Measurements from ENCODE around the gene ANKMY1.

Gene ANKMY1

GRCh38 chr2:240433973-240434727, 123.6 kb downstream of the ANKMY1 start:
- H3K36me3 ChIP-seq (ENCODE audit: low read length), result no peaks in the 10 kb centered on the region
- H3K9ac ChIP-seq (ENCODE audit: low read length), result peak overlapping the region; percentile 91
- no peaks in the 10 kb centered on the region for H3K27me3 ChIP-seq (ENCODE audit: low read length)
- H3K4me2 ChIP-seq (ENCODE audit: low read depth, low read length, poor library complexity, severe bottlenecking), result peak overlapping the region; percentile 98
- H2AFZ ChIP-seq (ENCODE audit: low read depth, low read length, severe bottlenecking), result no peak overlapping the region
- H3K79me2 ChIP-seq (ENCODE audit: insufficient read depth, low read length), result no peaks in the 10 kb centered on the region
- no peaks in the 10 kb centered on the region for H4K20me1 ChIP-seq (ENCODE audit: low read depth, low read length)
- H3K9me3 ChIP-seq (ENCODE audit: insufficient read depth, low read length), result no peaks in the 10 kb centered on the region
- TF ChIP-seq CTCF (IDR thresholded peaks at IDR 0.05; ENCODE audit: insufficient read depth, low read length, poor library complexity, severe bottlenecking) (no peak), EZH2phosphoT487 (conservative IDR thresholded peaks at IDR 0.05; ENCODE audit: low read length) (no peak)
- peak overlapping the region; percentile 97 for H3K4me3 ChIP-seq (ENCODE audit: insufficient read depth, low read length, poor library complexity, severe bottlenecking)
- no peak overlapping the region for H3K27ac ChIP-seq (ENCODE audit: low read depth, low read length)
- no peaks in the 10 kb centered on the region for H3F3A ChIP-seq (ENCODE audit: insufficient read depth)
- no peaks in the 10 kb centered on the region for H3K9me2 ChIP-seq (replicated peaks; ENCODE audit: insufficient read depth, low read length)

DNA sequence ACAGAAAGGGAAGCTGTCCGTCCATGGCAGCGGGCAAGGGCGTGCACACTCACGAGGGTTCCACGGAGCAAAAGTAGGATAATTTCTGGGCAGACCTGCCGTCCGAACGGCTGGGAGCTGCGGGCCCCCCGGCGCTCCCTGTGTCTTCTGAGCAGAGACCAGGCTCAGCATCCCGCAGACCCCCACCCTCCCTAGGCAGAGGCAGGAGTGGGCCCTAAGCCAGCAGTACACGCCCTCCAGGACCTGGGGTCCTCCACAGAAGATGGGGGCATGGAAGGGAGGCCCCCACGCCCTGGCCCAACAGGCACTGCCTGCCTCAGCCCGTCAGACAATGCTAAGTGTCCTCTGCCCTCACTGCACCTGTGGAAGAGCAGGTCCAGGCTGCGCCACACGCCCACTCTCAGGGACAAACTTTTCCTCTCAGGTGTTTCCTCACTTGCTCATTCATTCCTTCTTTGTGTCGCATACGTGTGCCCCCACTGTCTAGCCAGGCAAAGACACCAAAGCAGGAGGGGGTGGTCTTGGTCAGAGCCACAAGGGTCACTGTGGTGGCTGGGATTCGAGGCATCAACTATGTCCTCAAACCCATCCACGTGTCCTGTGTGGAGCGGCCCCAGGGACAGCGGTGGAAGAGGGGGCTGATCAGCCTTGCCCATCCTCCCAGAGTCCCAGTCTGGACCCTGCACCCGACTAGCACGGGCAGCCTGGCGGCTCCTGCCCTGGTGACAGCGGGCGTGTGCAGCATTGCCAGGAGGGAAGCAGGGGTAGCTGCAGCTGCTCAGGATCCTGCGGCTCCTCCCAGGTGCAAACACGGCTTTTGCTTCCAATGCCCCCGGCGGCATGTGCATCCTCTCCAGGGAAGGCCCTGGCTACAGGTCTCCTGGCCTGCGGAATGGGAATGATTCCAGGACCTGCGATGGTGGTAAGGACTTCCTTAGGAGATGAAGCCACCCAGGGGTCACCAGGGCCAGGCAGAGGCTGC, 124.7 kb downstream of the ANKMY1 start:
- H3K9me3 ChIP-seq (ENCODE audit: insufficient read depth, low read length), result no peaks in the 10 kb centered on the region
- no peak overlapping the region for H3K4me2 ChIP-seq (ENCODE audit: low read depth, low read length, poor library complexity, severe bottlenecking)
- no peaks in the 10 kb centered on the region for H3K27me3 ChIP-seq (ENCODE audit: low read length)
- no peaks in the 10 kb centered on the region for H3K79me2 ChIP-seq (ENCODE audit: insufficient read depth, low read length)
- TF ChIP-seq CTCF (IDR thresholded peaks at IDR 0.05; ENCODE audit: insufficient read depth, low read length, poor library complexity, severe bottlenecking) (no peak), EZH2phosphoT487 (conservative IDR thresholded peaks at IDR 0.05; ENCODE audit: low read length) (no peak)
- H3K36me3 ChIP-seq (ENCODE audit: low read length), result no peaks in the 10 kb centered on the region
- H3K4me3 ChIP-seq (ENCODE audit: insufficient read depth, low read length, poor library complexity, severe bottlenecking), result no peak overlapping the region
- H2AFZ ChIP-seq (ENCODE audit: low read depth, low read length, severe bottlenecking), result no peak overlapping the region
- no peaks in the 10 kb centered on the region for H4K20me1 ChIP-seq (ENCODE audit: low read depth, low read length)
- no peaks in the 10 kb centered on the region for H3F3A ChIP-seq (ENCODE audit: insufficient read depth)
- no peak overlapping the region for H3K9ac ChIP-seq (ENCODE audit: low read length)
- H3K27ac ChIP-seq (ENCODE audit: low read depth, low read length), result no peak overlapping the region
- no peaks in the 10 kb centered on the region for H3K9me2 ChIP-seq (replicated peaks; ENCODE audit: insufficient read depth, low read length)

GRCh38 chr2:240432430-240432819, 125.4 kb downstream of the ANKMY1 start:
- Histone ChIP-seq H3K36me3 (ENCODE audit: low read length) (no peaks in the 10 kb centered on the region), H3K79me2 (ENCODE audit: insufficient read depth, low read length) (no peaks in the 10 kb centered on the region), H3K27ac (ENCODE audit: low read depth, low read length) (no peak overlapping the region), H3K9me3 (ENCODE audit: insufficient read depth, low read length) (no peaks in the 10 kb centered on the region), H3K9ac (ENCODE audit: low read length) (no peak overlapping the region), H3K27me3 (ENCODE audit: low read length) (no peaks in the 10 kb centered on the region), H4K20me1 (ENCODE audit: low read depth, low read length) (no peaks in the 10 kb centered on the region), H3F3A (ENCODE audit: insufficient read depth) (no peaks in the 10 kb centered on the region), H2AFZ (ENCODE audit: low read depth, low read length, severe bottlenecking) (no peak overlapping the region), H3K4me2 (ENCODE audit: low read depth, low read length, poor library complexity, severe bottlenecking) (no peak overlapping the region), H3K4me3 (ENCODE audit: insufficient read depth, low read length, poor library complexity, severe bottlenecking) (no peak overlapping the region), H3K9me2 (replicated peaks; ENCODE audit: insufficient read depth, low read length) (no peaks in the 10 kb centered on the region)
- no peak for TF ChIP-seq EZH2phosphoT487 (conservative IDR thresholded peaks at IDR 0.05; ENCODE audit: low read length)
- no peak for TF ChIP-seq CTCF (IDR thresholded peaks at IDR 0.05; ENCODE audit: insufficient read depth, low read length, poor library complexity, severe bottlenecking)

Data from SU-DHL-6 (cell line).